ENCODE results near the gene BUD13.

DNA sequence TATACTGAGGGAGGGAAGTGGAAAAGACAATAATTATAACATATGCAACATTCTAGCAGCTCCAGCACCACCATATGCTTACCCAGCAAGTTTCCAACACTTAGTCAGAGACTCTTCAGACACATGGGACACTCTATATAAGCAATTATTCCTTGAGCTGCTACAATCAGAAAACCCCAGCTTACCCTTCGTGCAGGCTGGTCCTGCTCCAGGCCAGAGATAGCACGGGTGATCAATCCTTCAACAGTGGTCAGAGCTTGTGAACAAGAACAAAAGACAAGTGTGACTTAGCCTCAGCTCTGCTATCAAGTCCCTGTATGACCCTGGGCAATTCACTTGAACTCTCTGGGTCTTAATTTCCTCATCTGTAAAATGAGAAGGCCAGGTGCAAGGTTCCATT lies 13.5 kb upstream of the BUD13 start:
- TF ChIP-seq, protein P1, sequence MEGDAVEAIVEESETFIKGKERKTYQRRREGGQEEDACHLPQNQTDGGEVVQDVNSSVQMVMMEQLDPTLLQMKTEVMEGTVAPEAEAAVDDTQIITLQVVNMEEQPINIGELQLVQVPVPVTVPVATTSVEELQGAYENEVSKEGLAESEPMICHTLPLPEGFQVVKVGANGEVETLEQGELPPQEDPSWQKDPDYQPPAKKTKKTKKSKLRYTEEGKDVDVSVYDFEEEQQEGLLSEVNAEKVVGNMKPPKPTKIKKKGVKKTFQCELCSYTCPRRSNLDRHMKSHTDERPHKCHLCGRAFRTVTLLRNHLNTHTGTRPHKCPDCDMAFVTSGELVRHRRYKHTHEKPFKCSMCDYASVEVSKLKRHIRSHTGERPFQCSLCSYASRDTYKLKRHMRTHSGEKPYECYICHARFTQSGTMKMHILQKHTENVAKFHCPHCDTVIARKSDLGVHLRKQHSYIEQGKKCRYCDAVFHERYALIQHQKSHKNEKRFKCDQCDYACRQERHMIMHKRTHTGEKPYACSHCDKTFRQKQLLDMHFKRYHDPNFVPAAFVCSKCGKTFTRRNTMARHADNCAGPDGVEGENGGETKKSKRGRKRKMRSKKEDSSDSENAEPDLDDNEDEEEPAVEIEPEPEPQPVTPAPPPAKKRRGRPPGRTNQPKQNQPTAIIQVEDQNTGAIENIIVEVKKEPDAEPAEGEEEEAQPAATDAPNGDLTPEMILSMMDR (tag by site-specific recombination; IDR thresholded peaks at IDR 0.05), result no peak
- TF ChIP-seq KLF1 (tag by site-specific recombination; IDR thresholded peaks at IDR 0.05) (no peak), ZNF324 (tag by site-specific recombination; IDR thresholded peaks at IDR 0.05) (no peak), WT1 (tag by site-specific recombination; IDR thresholded peaks at IDR 0.05) (no peak), KLF9 (tag by site-specific recombination; IDR thresholded peaks at IDR 0.05; ENCODE audit: low read depth) (no peak), ZFP37 (tag by site-specific recombination; IDR thresholded peaks at IDR 0.05) (no peak), ZNF366 (tag by site-specific recombination; conservative IDR thresholded peaks at IDR 0.05) (no peak), ZNF76 (tag by site-specific recombination; IDR thresholded peaks at IDR 0.05; ENCODE audit: borderline replicate concordance, low read depth) (no peak)
- TF ChIP-seq, protein P2, sequence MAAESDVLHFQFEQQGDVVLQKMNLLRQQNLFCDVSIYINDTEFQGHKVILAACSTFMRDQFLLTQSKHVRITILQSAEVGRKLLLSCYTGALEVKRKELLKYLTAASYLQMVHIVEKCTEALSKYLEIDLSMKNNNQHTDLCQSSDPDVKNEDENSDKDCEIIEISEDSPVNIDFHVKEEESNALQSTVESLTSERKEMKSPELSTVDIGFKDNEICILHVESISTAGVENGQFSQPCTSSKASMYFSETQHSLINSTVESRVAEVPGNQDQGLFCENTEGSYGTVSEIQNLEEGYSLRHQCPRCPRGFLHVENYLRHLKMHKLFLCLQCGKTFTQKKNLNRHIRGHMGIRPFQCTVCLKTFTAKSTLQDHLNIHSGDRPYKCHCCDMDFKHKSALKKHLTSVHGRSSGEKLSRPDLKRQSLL (tag by site-specific recombination; IDR thresholded peaks at IDR 0.05), result no peak
